HG03469 (cell line): Measurements from ENCODE around the gene DCAF10.
"Not testable (repeated sequence)": the region's sequence is repeated elsewhere in the genome, so short reads cannot be mapped to it uniquely, and the experiment has no call there.

Source experiments
- ATAC-seq: cut with Tn5 transposase; IDR thresholded peaks from one replicate; pipeline ENCODE4 v1.9.1; 2021; ENCODE audit warnings: mild to moderate bottlenecking, moderate library complexity, moderate number of reproducible peaks; ENCODE audit not compliant: unreplicated experiment

DCAF10 gene

GRCh38 chr9:37800631-37801286, at the start of gene DCAF10:
Gene DCAF10 (plus strand): TSS chr9:37800797. CDS start chr9:37800867, 70 bp downstream.
- ATAC-seq: peak; percentile 50

GRCh38 chr9:37751186-37751585, 49.4 kb upstream of the DCAF10 start:
- no peak for ATAC-seq

- not testable (repeated sequence) for ATAC-seq
Measured at GRCh38 chr9:37751704-37752103, 48.9 kb upstream of the DCAF10 start.

- ATAC-seq: not testable (repeated sequence)
Measured at GRCh38 chr9:37752112-37752511, 48.5 kb upstream of the DCAF10 start.

GRCh38 chr9:37752642-37753488, 47.7 kb upstream of the DCAF10 start:
- ATAC-seq: no peak

- peak; percentile 74 for ATAC-seq
Measured at GRCh38 chr9:37753489-37754190, 47.0 kb upstream of the DCAF10 start, which contains the start of gene TRMT10B. Gene TRMT10B (plus strand): TSS chr9:37753805. CDS start chr9:37761932, 8,127 bp downstream.

GRCh38 chr9:37758747-37759146, 41.9 kb upstream of the DCAF10 start:
- ATAC-seq: no peak

GRCh38 chr9:37760416-37761161, 40.0 kb upstream of the DCAF10 start:
- ATAC-seq: no peak

- ATAC-seq: no peak
Measured at GRCh38 chr9:37761511-37761910, 39.1 kb upstream of the DCAF10 start.

GRCh38 chr9:37765263-37765662, 35.3 kb upstream of the DCAF10 start:
- ATAC-seq: not testable (repeated sequence)

- ATAC-seq: no peak
Measured at GRCh38 chr9:37769306-37769705, 31.3 kb upstream of the DCAF10 start.

GRCh38 chr9:37769995-37770394, 30.6 kb upstream of the DCAF10 start:
- ATAC-seq: no peak

GRCh38 chr9:37775216-37775919, 25.2 kb upstream of the DCAF10 start:
- no peak for ATAC-seq

- no peak for ATAC-seq
Measured at GRCh38 chr9:37776328-37776727, 24.3 kb upstream of the DCAF10 start.

- ATAC-seq: no peak
Measured at GRCh38 chr9:37778534-37778933, 22.1 kb upstream of the DCAF10 start.

GRCh38 chr9:37784291-37784615, 16.3 kb upstream of the DCAF10 start:
- ATAC-seq: no peak

GRCh38 chr9:37784616-37785483, 15.7 kb upstream of the DCAF10 start, which contains the start of gene EXOSC3:
Gene EXOSC3 (minus strand): TSS chr9:37785064. CDS start chr9:37785044, 20 bp downstream.
- peak; percentile 79 for ATAC-seq

- no peak for ATAC-seq
Measured at GRCh38 chr9:37787059-37787458, 13.5 kb upstream of the DCAF10 start.

- ATAC-seq: no peak
Measured at GRCh38 chr9:37788332-37788731, 12.3 kb upstream of the DCAF10 start.
